ENCODE results near the gene HEPHL1.
"Not testable (repeated sequence)": the region's sequence is repeated elsewhere in the genome, so short reads cannot be mapped to it uniquely, and the experiment has no call there.

DNA sequence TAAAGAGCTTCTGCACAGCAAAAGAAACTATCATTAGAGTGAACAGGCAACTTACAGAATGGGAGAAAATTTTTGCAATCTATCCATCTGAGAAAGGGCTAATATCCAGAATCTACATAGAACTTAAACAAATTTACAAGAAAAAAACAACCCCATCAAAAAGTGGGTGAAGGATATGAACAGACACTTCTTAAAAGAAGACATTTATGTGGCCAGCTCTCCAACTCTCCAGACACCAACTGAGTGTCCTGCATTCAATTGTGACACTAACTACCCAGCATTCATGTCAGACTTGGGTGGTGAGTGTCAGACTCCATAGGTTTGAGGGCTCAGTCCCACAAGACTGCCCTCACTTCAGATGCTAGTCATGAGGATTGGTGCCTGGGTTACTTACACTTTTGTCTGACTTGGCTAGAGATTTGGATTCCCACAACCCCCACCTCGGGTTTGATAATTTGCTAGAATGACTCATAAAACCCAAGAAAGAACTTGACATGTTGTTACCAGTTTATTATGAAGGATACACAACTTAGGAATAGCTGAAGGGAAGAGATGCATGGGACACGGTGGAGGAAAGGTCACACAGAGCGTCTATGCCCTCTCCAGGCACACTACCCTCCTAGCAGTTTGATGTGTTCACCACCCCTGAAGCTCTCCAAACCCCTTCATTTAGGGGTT lies 44.4 kb upstream of the HEPHL1 start:
- TF ChIP-seq CTCF (IDR thresholded peaks at IDR 0.05; ENCODE audit: insufficient read depth, low read length, poor library complexity, severe bottlenecking); EZH2phosphoT487 (conservative IDR thresholded peaks at IDR 0.05; ENCODE audit: low read length): not testable (repeated sequence)

Data from SU-DHL-6 (cell line).